ENCODE results near the gene TIGD1.
"Not testable (repeated sequence)": the region's sequence is repeated elsewhere in the genome, so short reads cannot be mapped to it uniquely, and the experiment has no call there.

The TIGD1 gene

GRCh38 chr2:232539298-232540231 lies 10.8 kb downstream of the TIGD1 start, which contains the start of gene CHRNG:
Gene CHRNG (plus strand): TSS chr2:232539692. CDS start chr2:232539748, 56 bp downstream.
- DNase-seq (ENCODE audit: low spot score), result no peak

GRCh38 chr2:232538671-232539070 lies 11.7 kb downstream of the TIGD1 start:
- DNase-seq (ENCODE audit: low spot score), result no peak

DNA sequence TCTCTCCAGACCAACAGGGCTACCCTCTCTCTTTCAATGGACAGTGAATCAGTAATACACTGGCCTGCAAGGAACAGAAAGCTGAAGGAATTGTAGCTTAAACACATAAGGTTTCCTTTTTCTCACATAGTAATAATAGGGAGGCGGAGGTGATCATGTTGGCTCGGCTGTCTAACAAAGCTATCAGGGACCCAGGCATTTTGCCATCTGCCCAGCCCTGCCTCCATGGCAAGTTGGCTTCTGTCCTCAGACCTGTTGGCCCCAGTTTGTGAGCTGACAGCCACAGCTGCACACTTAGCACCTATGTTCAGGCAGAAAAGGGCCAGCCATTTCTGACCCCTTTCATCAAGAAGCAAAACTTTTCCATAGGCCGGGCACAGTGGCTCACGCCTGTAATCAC lies 12.9 kb downstream of the TIGD1 start:
- DNase-seq (ENCODE audit: low spot score), result no peak

DNA sequence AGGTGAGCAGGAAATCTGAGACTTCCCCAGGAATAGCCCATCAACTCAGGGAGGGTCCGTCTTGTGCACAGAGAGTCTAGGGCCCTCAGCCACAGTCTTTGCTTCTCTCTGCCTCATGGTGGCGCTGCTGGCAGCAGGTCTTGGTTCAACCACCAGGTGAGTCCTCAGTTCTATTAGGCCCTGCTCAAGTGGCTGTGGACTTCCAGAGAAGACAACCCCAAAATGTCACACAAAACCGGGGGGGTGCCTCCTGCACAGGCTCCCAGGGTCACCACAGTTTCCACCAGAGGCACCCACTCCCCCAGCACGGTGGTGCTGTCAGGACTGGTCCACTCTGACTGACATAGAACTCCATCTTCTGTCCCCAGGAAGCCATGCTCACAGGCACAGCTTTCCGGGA lies 13.3 kb downstream of the TIGD1 start:
- no peak for DNase-seq (ENCODE audit: low spot score)

GRCh38 chr2:232535761-232536530 lies 14.4 kb downstream of the TIGD1 start:
- DNase-seq (ENCODE audit: low spot score), result no peak

- no peak for DNase-seq (ENCODE audit: low spot score)
Observed at GRCh38 chr2:232534940-232535651, 15.3 kb downstream of the TIGD1 start.

- DNase-seq (ENCODE audit: low spot score), result no peak
Observed at GRCh38 chr2:232533944-232534710, 16.2 kb downstream of the TIGD1 start.

DNA sequence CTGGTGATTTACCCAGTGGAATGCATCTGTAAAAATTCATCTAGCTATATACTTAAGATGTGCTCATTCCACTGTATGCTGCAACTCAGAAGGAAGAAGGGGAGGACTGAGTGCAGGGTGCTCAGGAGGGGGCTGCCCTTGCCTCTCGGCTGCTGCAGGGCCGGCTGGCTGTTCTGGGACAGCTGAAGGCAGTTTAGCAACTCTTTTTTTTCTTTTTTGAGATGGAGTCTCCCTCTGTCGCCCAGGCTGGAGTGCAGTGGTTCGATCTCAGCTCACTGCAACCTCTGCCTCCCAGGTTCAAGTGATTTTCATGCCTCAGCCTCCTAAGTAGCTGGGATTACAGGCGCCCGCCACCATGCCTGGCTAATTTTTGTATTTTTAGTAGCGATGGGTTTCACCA lies 17.5 kb downstream of the TIGD1 start:
- DNase-seq (ENCODE audit: low spot score), result not testable (repeated sequence)

GRCh38 chr2:232532419-232532818 lies 17.9 kb downstream of the TIGD1 start:
- no peak for DNase-seq (ENCODE audit: low spot score)

DNA sequence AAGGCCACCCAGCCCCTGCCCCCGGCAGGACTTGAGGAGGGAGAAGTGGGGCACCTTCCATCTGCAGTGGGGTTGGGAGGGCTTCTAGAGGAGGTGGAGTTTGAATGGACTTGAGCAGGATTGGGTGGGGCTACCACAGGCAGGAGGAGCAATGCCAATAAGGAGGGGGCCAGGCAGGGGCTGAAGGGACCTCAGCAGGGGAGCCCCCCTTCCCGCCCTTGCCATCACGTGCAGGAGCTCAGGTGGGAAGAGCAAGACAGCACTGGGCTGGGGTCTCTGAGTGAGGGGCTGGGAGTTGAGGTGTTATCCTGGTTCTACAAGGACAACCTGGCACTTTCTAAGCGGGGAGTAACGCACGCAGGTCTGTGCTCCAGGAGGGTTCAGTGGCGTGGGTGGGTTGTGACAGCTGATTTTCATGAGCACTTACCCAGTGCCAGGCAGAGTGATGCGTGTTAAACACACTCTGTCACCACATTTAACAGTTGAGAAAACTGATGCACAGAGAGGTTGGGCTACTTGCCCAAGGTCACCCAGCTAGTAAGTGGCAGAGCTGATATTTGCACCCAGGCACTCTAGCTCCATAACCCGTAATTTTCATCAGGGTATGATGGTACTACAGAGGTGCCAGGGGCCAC lies 19.6 kb downstream of the TIGD1 start:
- DNase-seq (ENCODE audit: low spot score), result no peak

- DNase-seq (ENCODE audit: low spot score), result no peak
Observed at GRCh38 chr2:232529806-232530547, 20.4 kb downstream of the TIGD1 start.

DNA sequence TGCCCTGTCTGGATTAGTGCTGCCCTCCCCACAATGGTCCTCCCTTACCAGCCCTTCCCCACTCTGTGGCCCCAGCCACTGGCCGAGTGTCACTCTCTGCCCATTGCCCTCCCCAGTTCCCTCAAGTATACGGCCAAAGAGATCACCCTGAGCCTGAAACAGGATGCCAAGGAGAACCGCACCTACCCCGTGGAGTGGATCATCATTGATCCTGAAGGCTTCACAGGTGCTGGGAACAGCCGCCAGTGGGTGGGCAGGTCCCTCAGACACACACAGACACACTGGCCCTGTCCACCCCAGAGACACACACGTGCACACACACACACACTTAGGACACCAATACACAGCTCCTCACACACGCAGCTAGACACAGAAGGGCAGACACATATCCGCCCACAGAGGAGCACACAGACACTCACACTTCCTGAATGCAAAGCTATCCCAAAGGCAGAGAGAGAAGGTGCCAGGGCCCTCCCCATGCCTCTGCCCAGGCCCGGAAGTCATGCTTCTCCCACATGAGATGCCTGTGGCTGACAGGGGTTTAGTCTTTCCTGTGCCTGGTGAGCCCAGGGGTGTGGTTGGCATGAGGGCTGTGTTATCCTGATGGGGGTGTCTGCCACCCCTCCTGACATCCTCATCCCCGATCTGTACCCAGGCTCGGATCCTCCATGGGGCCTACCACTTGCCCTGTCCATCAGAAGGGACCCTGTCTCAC lies 21.5 kb downstream of the TIGD1 start:
- DNase-seq (ENCODE audit: low spot score), result peak; percentile 32

- DNase-seq (ENCODE audit: low spot score), result no peak
Observed at GRCh38 chr2:232527905-232528470, 22.4 kb downstream of the TIGD1 start.

- no peak for DNase-seq (ENCODE audit: low spot score)
Observed at GRCh38 chr2:232526372-232526941, 23.9 kb downstream of the TIGD1 start.

GRCh38 chr2:232525791-232526371 lies 24.5 kb downstream of the TIGD1 start, which contains the start of gene CHRND:
Gene CHRND (plus strand): TSS chr2:232526160. CDS start chr2:232526216, 56 bp downstream.
- DNase-seq (ENCODE audit: low spot score), result no peak

- DNase-seq (ENCODE audit: low spot score), result no peak
Observed at GRCh38 chr2:232525199-232525598, 25.2 kb downstream of the TIGD1 start.

DNA sequence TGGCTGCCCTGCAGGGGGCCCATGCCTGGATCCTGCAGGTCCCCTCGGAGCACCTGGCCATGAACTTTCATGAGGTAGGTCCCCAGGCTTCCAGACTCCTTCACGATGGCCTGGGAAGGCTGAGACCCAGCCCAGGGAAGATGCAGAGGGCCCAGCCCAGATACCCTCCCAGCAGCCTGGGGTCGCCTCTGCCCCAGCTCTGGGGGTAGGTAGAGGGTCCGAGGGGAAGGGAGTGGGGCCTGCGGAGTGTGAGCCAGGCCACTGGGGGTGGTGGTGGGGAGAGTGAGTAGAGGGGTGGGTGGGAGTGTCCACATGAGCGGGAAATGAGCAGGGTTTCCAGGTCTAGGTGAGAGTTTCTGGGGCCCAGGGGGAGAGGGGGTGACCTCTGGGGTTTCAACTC lies 25.6 kb downstream of the TIGD1 start:
- DNase-seq (ENCODE audit: low spot score), result no peak

Data from pons (tissue), 1 donor.